T47D (cell line): ENCODE data around the gene RHO.
A peak's percentile ranks its signal among the peaks of the same experiment; 100 is the strongest.

Source experiments
- DNase-seq, 2 experiments: peaks; one replicate each; pipeline versions ENCODE4 v3.0.0 to v3.0.0-alpha.2; 2011 to 2012; ENCODE audit warnings: low read depth in 1 of 2, low spot score in 1 of 2
- JUND ChIP-seq: IDR thresholded peaks from 2 replicates; pipeline ENCODE4 v1.6.1; 2012; ENCODE audit warnings: low read depth
- in situ Hi-C: cut with HindIII; loops from 2 replicates; pipeline ENCODE4 v1.10.0; 2016; ENCODE audit warnings: low sequenced_read_pairs, low pct_unique_long_range_greater_than_20kb

RHO gene

DNA sequence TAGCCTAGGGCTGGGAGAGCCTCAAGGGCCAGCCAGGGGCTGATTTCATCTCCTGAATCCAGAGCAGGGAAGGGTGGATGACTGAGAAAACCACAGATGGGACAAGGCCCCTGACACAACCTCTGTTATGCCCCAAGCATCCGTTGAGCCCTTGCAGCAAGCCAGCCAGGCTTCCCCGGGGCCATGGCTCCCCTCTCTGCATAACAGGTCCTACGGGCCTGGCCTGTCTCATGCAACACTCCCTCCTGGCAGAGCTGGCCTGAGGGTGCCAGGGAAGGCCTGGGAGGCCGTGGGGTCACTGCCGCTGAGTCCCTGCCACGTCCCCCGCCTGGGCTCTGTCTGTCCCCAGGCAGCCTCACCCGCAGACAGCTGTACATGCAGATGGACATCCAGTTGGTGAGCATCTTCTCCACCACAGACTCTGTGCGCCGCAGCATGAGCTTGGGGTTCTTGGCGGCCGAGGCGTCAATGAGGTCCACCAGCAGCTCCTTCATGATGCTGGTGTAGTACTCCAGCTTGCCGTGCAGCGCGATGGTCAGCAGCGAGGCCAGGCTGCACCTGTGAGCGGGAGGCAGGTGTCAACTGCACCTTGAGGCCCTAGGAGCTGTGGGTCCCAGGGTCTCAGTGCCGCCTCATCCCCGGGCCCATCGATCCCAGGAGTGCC, 36.7 kb downstream of the RHO start:
- no peak for TF ChIP-seq JUND
- in situ Hi-C loops = no loop called here
- DNase-seq = peak; percentile 32 to 57

GRCh38 chr3:129565902-129566301, 37.5 kb downstream of the RHO start:
- in situ Hi-C loops = no loop called here
- no peak for DNase-seq
- TF ChIP-seq JUND = no peak

GRCh38 chr3:129567176-129567705, 38.8 kb downstream of the RHO start:
- no peak for TF ChIP-seq JUND
- in situ Hi-C loops = no loop called here
- DNase-seq = peak in 1 of 2 experiments; percentile 31

DNA sequence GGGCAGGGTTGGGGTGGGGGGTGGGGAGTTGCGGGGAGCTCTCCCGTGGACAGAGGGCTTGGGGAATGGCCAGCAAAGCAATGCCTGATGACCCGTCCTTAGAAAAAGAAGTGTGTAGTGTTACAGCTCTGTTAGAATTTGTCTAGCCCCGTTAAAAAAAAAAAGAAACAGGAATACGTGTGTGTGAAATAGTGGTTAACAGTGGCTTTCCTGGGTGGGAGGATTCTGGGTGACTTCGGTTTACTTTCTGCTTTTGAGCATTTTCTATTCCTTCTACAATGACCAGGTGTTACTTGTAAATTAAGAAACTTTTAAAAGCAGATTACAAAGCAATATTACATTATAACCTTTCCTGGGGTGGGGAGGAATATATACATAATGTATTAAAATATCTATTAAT, 39.5 kb downstream of the RHO start:
- in situ Hi-C loops = no loop called here
- no peak for DNase-seq
- TF ChIP-seq JUND = no peak

DNA sequence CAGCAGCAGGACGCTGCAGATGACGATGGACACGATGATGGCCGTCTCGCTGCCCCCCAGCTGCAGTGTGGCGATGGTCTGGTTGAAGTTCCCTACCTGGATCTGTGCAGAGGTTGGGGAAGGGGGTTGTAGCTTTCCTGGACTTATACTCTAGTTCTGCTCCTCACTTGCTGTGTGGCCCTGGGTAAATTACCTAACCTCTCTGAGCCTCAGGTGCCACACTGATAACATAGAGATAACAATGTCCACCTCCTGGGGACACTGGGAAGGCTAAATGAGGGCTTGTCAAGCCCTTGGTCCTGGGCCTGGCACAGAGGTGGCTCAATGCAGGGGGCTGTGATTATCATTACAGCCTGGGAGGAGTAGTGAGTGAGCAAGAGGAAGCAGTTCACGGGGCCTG, 41.4 kb downstream of the RHO start:
- no peak for TF ChIP-seq JUND
- DNase-seq = no peak

GRCh38 chr3:129571605-129572547, 43.4 kb downstream of the RHO start:
- in situ Hi-C loops = no loop called here
- TF ChIP-seq JUND = no peak
- DNase-seq = no peak

More for the DNA sequence above, 41.4 kb downstream of the RHO start:
- in situ Hi-C loops = no loop called here

- DNase-seq = no peak
- in situ Hi-C loops = no loop called here
- no peak for TF ChIP-seq JUND
Observed at GRCh38 chr3:129572603-129573002, 44.2 kb downstream of the RHO start.

DNA sequence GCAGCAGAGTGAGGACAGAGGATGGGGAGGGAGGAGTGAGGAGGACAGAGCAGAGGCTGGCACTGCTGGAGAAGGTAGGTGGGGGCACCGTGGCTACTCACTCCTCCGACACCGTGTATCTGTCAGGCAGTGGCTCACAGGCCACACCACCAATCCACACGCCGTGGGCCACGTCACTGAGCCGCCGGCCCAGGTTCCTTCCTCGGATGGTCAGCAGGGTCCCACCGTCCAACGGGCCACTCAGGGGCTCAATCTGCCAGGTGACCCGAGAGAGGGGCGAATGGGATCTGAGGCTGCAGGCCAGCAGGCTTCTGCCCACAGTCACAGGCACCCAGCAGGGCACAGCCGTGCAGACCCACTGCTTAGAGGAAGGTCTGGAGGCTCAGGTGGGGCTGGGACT, 45.1 kb downstream of the RHO start:
- TF ChIP-seq JUND = no peak
- in situ Hi-C loops = no loop called here
- no peak for DNase-seq

- in situ Hi-C loops = no loop called here
- DNase-seq = no peak
- no peak for TF ChIP-seq JUND
Observed at GRCh38 chr3:129574206-129574605, 45.8 kb downstream of the RHO start.

DNA sequence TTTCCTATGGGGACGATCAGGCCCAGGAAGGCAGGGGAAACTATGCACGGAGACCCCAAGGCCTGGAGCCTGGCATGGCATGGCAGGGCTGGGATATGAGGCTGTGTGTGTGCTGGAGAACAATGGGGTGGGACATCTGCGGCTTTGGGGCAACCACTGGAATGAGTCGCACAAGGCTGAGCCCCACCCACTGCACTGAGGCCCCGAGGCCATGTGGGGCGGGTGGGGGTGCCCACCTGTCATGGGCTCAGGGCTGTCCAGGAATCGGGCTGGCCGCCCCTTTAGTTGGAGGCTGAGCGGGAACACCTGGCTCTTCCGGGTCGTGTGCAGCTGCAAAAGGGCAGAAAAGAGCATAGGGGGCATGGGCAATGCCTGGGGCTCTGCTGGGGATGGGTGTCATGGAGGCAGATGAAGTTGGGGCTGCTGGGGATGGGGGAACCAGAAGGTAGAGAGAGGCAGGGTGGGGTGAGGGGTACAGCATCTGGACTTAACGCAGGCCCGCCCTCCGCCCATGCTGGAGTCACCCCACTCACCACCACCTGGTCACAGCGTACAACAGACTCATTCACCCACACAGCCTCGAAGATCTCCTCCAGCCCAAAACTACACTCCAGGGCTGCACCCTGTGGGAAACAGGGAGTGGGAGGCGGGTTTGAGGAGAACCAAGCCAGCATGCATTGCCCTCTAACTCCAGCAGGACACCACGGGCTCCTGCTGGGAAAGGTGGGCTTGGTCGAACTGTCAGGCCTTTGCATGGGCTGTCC, 47.0 kb downstream of the RHO start:
- no peak for TF ChIP-seq JUND
- no peak for DNase-seq
- in situ Hi-C loops = no loop called here

GRCh38 chr3:129575997-129576384, 47.6 kb downstream of the RHO start:
- in situ Hi-C loops = no loop called here
- DNase-seq = no peak
- TF ChIP-seq JUND = no peak

DNA sequence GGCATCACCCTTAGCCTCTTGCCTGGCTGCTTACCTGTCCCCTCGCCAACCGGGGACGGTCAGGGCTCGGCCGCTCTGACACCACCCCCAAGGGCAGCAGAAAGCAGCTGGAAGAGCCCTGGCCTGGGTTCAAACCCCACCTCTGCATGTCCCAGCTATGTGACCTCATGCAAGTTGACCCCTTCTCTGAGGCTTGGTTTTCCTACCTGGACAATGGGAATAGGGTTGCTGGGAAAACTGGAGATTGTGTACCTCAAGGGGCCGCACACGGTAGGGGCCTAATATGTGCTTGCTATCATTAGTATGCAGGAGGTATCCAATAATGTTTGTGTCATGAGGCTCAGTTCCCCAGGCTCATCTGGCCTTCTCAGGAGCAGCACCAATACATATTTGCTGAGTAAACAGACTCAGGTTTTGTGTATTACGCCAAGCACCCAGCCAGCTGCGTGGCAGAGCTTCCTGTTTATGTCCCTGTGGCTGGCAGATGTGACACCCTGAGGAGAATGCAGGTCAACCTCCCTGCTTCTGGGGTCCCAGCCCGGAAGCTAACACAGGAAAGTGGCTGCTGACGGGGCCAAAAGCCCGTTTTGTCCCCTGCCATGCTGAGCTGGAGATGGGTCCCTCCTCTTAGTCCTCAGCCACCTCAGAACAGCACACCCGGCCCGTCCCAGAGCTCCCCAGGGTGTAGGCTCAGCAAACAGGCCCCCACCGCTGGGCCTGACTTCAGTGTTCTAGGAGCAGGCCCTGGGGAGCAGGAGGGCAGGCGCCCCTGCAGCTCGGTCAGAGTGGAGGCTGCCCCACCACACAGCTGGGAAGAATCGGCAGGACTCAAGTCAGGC, 48.3 kb downstream of the RHO start:
- peak; percentile 74 to 86 for DNase-seq
- TF ChIP-seq JUND = no peak
- in situ Hi-C loops = no loop called here
